T47D (cell line): ENCODE data around the gene DLG5.
A peak's percentile ranks its signal among the peaks of the same experiment; 100 is the strongest.

Experiments
- DNase-seq, 2 experiments: peaks; one replicate each; pipeline versions ENCODE4 v3.0.0 to v3.0.0-alpha.2; 2011 to 2012; ENCODE audit warnings: low read depth in 1 of 2, low spot score in 1 of 2
- JUND ChIP-seq: IDR thresholded peaks from 2 replicates; pipeline ENCODE4 v1.6.1; 2012; ENCODE audit warnings: low read depth
- in situ Hi-C: cut with HindIII; loops from 2 replicates; pipeline ENCODE4 v1.10.0; 2016; ENCODE audit warnings: low sequenced_read_pairs, low pct_unique_long_range_greater_than_20kb

Gene DLG5

GRCh38 chr10:77844713-77845445, 81.7 kb downstream of the DLG5 start:
- peak; percentile 64; the same call in 1 of the 2 replicates for TF ChIP-seq JUND
- peak; percentile 81 to 93 for DNase-seq
- in situ Hi-C loops = no loop called here

DNA sequence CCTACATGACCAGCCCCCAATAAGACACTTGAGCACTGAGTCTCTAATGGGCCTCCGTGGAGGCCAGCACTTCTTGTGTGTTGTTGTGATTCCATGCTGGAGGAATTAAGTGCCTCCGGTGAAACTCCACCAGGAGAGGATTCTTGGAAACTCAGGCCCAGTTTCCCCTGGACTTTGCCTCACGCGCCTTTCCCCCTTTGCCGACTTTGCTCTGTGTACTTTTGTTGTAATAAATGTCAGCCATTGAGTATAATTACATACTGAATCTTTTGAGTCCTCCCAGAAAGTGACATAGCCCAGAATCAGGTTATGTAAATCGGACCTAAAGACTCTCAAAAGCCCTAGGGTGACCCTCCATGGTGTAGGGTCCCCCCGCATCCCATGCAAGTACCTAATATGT, 82.4 kb downstream of the DLG5 start:
- no peak for DNase-seq
- TF ChIP-seq JUND = no peak
- in situ Hi-C loops = no loop called here

- in situ Hi-C loops = no loop called here
- no peak for TF ChIP-seq JUND
- no peak for DNase-seq
Measured at GRCh38 chr10:77843264-77843663, 83.3 kb downstream of the DLG5 start.

GRCh38 chr10:77842652-77843212, 83.8 kb downstream of the DLG5 start:
- TF ChIP-seq JUND = no peak
- in situ Hi-C loops = no loop called here
- no peak for DNase-seq

DNA sequence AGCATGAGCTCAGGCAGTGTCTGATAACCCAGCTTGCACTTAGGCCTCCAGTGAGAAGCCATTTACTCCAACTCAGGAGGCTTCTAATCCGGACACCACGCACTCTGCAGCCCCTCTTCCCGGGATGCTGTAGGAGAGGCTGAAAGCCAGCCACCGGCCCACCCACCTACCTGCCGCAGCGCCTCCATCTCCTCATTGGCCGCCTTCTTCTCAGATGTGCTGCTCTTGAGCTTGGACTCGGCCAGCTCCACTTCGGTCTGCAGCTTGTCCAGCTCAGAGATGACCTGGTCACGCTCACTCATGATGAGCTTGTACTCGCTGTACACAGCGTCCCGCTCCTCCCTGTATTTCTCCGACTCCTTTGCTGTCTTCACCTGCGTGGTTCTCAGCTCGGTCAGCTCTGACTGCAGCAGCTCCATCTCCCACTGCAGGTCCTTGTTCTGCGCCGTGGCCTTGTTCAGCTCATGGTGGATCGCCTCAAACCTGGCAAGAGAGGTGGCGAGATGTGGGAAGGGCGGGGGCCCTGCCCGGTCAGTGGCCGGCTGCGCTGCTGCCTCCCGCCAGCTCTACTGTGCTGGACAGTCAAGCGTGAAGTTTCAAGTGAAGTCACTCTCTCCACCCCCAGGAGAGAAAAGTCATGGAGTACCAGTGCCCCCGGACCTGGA, 84.7 kb downstream of the DLG5 start:
- no peak for TF ChIP-seq JUND
- DNase-seq = no peak
- in situ Hi-C loops = no loop called here

DNA sequence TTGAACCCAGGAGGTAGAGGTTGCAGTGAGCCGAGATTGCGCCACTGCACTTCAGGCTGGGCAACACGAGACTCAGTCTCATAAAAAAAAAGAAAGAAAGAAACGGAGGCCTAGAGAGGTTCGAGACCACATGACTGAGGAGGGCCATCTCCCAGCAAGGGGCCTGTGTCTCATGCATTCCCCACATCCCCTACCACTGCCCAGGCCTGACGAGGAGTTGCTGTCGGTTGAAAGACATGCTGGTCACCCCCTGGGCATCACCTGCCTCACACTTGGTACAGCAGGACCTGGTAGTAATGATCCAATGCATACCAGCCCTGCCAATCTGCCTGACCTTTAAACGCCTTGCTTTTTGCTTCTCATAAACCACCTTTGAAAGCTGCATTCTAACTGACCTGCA, 85.9 kb downstream of the DLG5 start:
- TF ChIP-seq JUND = no peak
- in situ Hi-C loops = no loop called here
- DNase-seq = no peak

DNA sequence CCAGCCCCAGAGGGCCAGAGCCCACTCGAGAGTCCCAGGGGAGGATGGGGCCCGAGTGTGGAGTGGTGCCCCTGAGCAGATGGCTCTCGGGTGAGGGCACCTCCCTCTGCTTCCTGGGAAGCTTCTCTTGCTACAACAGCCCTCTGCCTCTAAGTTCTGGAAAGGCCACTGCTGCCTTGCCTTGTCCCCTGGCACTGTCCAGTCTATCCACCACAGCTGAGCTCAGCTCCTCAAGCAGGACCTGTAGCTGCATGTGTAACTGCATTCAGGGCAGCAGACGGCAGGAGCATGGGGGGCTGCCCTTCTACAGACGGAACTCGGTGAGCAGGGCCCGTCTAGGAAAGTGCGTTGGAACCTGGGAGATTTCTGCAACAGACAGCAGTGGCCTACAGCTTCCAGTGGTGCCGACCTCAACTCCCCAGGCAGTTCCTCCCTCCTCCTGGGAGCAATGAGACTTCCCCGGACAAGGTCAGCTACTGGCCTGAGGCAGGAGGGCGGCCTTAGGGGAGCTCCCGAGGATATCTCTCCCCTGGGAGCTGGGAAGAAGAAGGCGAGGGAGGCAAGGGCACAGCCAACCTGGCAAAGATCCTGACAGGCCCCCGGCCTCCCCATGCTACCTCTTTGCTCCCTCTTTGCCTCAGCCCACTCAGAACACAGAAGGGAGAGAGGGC, 88.5 kb downstream of the DLG5 start:
- no peak for DNase-seq
- no peak for TF ChIP-seq JUND
- in situ Hi-C loops = no loop called here

DNA sequence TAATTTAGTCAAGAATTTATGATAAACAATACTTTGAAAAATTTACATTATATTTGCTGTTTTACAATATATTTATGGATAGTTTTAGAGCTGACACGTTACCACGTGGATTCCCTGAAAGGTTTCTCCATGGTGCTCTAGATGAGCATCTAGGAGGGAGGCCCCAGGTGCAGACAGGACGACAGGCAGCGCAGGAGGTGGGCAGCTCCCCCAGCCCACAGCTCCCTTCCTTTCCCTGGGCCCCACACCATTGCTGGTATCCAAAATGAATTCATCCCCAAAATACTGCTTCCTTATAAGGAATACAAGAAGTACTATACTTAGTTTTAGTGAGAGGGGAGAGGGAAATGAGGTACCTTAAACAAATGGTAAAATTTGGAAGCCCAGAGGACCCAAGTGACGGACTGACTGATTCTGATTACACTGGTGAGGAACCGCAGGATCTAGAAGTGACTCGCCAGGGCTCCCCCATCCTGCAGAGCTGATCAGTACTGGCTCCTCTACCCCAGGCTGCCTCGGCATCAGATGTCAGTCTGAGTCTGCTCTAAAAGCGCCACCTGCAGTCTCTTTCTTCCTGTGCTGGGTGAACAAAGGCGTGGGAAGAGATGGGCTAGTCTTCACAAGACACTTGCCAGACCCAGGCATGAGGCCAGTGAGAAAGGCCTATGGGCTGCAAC, 89.2 kb downstream of the DLG5 start:
- peak in 1 of 2 experiments; percentile 55 for DNase-seq
- in situ Hi-C loops = no loop called here
- TF ChIP-seq JUND = no peak

GRCh38 chr10:77836299-77836820, 90.2 kb downstream of the DLG5 start:
- no peak for TF ChIP-seq JUND
- DNase-seq = peak in 1 of 2 experiments; percentile 56
- in situ Hi-C loops = no loop called here

DNA sequence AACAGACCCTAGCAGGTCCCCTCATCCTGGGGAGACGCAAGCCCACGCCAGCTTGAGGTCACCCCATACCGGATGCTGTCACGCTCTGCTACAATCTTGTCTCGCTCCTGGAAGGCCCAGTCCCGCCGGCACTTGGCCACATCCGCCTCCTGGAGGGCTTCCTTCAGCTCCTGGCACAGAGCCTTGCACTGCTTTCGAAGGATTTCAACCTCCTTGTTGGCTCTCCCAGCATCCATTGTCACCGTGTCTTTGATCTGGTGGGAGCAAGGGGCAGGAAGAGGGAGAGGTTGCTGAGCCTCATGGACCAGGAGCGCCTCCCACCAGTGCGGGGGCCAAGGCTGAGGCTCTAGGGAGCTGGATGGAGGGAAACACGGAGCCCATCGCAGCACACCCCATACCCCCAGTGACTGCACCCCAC, 90.9 kb downstream of the DLG5 start:
- no peak for TF ChIP-seq JUND
- DNase-seq = no peak
- in situ Hi-C loops = no loop called here

GRCh38 chr10:77834943-77835668, 91.4 kb downstream of the DLG5 start:
- in situ Hi-C loops = no loop called here
- TF ChIP-seq JUND = no peak
- DNase-seq = no peak
